Measurements from ENCODE around the gene JOSD2. TPM values are rescaled to one million over a fixed set of nuclear protein-coding genes. Genes with fewer than 3 reads are reported as not detected.

JOSD2 gene
- total and polyA plus RNA-seq, 9 of the 15 experiments (the other 6 are each of a cell fraction or from before 2014, with no cell fraction given) = 0.06 to 14.4 (median 3.1) TPM

DNA sequence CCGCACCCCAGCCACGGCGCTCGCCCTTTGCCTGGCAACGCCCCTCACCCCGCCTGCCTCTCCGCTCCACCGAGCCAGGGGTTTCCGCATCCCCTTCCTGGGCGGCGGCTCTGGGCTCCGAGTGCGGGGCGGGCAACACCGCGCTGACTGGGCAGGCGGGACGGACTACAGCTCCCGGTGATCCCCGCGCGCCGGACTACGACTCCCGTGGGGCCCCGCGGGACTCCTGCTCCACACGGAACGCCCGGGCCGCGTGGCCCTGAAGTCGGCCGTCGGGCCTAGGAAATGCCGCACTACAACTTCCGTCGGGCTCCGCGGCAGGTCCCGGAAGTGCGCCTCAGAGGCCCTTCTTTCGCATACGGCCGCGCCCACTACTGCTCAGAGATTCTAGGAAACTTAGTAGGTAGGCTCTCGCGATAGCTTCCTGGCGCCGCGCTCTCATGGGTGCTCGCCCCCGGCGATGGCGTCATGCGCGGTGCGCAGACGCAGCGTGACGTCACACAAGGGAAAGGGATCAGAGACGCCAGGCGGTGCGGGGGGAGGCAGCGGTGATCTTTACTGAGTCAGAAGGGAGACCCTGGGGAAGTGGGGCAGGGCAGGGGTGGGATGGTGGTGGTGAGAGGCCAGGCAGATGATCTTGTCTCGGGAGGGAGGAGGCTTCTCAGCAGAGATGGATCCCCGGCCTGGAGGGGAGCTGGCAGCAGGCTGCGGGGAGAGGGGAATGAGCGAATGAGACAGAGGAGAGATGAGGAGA, at the start of gene JOSD2 (continued):
- no peak for TF ChIP-seq NR4A1 (CRISPR knock-in tag; IDR thresholded peaks at IDR 0.05)
- TF ChIP-seq NR4A1 (tag; IDR thresholded peaks at IDR 0.05) = peak; percentile 74; the same call in 1 of the 2 replicates
- no peak for TF ChIP-seq ADNP (tag; IDR thresholded peaks at IDR 0.05)
- TF ChIP-seq GATAD2A (IDR thresholded peaks at IDR 0.05) = peak; percentile 53; the same call in 1 of the 2 replicates
- TF ChIP-seq, protein P1, sequence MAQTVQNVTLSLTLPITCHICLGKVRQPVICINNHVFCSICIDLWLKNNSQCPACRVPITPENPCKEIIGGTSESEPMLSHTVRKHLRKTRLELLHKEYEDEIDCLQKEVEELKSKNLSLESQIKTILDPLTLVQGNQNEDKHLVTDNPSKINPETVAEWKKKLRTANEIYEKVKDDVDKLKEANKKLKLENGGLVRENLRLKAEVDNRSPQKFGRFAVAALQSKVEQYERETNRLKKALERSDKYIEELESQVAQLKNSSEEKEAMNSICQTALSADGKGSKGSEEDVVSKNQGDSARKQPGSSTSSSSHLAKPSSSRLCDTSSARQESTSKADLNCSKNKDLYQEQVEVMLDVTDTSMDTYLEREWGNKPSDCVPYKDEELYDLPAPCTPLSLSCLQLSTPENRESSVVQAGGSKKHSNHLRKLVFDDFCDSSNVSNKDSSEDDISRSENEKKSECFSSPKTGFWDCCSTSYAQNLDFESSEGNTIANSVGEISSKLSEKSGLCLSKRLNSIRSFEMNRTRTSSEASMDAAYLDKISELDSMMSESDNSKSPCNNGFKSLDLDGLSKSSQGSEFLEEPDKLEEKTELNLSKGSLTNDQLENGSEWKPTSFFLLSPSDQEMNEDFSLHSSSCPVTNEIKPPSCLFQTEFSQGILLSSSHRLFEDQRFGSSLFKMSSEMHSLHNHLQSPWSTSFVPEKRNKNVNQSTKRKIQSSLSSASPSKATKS (CRISPR knock-in tag; IDR thresholded peaks at IDR 0.05) = no peak
- TF ChIP-seq EP300 (IDR thresholded peaks at IDR 0.05; ENCODE audit: low read length) = 0 out of 2 replicates have a peak, but pooled peaks have one; percentile 20
- no peak for TF ChIP-seq PTBP1 (IDR thresholded peaks at IDR 0.05; ENCODE audit: low read depth, low read length)
- TF ChIP-seq C11orf30 (IDR thresholded peaks at IDR 0.05; ENCODE audit: low read depth) = peak; percentile 53
- TF ChIP-seq MEIS2 (IDR thresholded peaks at IDR 0.05; ENCODE audit: partially characterized antibody) = no peak
- no peak for TF ChIP-seq SNIP1 (IDR thresholded peaks at IDR 0.05; ENCODE audit: low read depth)
- TF ChIP-seq LCOR (CRISPR knock-in tag; IDR thresholded peaks at IDR 0.05) = peak; percentile 44; the same call in 1 of the 2 replicates
